Neuron (in vitro differentiated cells): ENCODE measurements around the gene TMEM80.

Source experiments
- H2AFZ ChIP-seq: one replicate; pipeline ENCODE4 v1.6.1; 2013; ENCODE audit warnings: low read depth, mild to moderate bottlenecking, inconsistent platforms, low read length, moderate library complexity
- H3K27me3 ChIP-seq: one replicate; pipeline ENCODE4 v1.6.1; 2013; ENCODE audit warnings: low read length; ENCODE audit not compliant: insufficient read depth
- H3K36me3 ChIP-seq: one replicate; pipeline ENCODE4 v1.6.1; 2013; ENCODE audit warnings: low read length; ENCODE audit not compliant: insufficient read depth
- H3K4me1 ChIP-seq: one replicate; pipeline ENCODE4 v1.6.1; 2013; ENCODE audit warnings: low read length; ENCODE audit not compliant: insufficient read depth
- H3K4me3 ChIP-seq: 2 replicates; pipeline ENCODE4 v1.5.1; 2013; ENCODE audit warnings: mild to moderate bottlenecking, low read length, moderate library complexity
- H3K9me3 ChIP-seq: one replicate; pipeline ENCODE4 v1.6.1; 2013; ENCODE audit warnings: low read length

Gene TMEM80

GRCh38 chr11:707817-708420, 12.3 kb downstream of the TMEM80 start:
- Histone ChIP-seq H3K27me3 (no peaks in the 10 kb centered on the region), H3K4me1 (peaks cover 17% of the 10 kb centered on the region), H3K36me3 (peaks cover 4% of the 10 kb centered on the region), H3K9me3 (no peaks in the 10 kb centered on the region), H3K4me3 (no peak overlapping the region), H2AFZ (no peak overlapping the region)

- Histone ChIP-seq H3K36me3 (peaks cover 2% of the 10 kb centered on the region), H3K27me3 (no peaks in the 10 kb centered on the region), H2AFZ (no peak overlapping the region), H3K9me3 (no peaks in the 10 kb centered on the region), H3K4me1 (peaks cover 17% of the 10 kb centered on the region), H3K4me3 (no peak overlapping the region)
These were observed 12.9 kb downstream of the TMEM80 start for GRCh38 chr11:708511-708910.

GRCh38 chr11:709109-709997, 13.7 kb downstream of the TMEM80 start:
- H3K4me1 ChIP-seq = peaks cover 17% of the 10 kb centered on the region
- H3K27me3 ChIP-seq = no peaks in the 10 kb centered on the region
- no peak overlapping the region for H2AFZ ChIP-seq
- no peaks in the 10 kb centered on the region for H3K36me3 ChIP-seq
- H3K9me3 ChIP-seq = no peaks in the 10 kb centered on the region
- no peak overlapping the region for H3K4me3 ChIP-seq

- H3K4me1 ChIP-seq = peaks cover 1% of the 10 kb centered on the region
- H3K9me3 ChIP-seq = no peaks in the 10 kb centered on the region
- H3K4me3 ChIP-seq = no peak overlapping the region
- no peaks in the 10 kb centered on the region for H3K36me3 ChIP-seq
- no peak overlapping the region for H2AFZ ChIP-seq
- peaks cover 4% of the 10 kb centered on the region for H3K27me3 ChIP-seq
These were observed 18.8 kb downstream of the TMEM80 start for GRCh38 chr11:714436-714835.

GRCh38 chr11:719214-720016, 23.8 kb downstream of the TMEM80 start:
- H3K9me3 ChIP-seq = no peaks in the 10 kb centered on the region
- no peak overlapping the region for H3K4me3 ChIP-seq
- no peak overlapping the region for H2AFZ ChIP-seq
- H3K4me1 ChIP-seq = no peaks in the 10 kb centered on the region
- H3K36me3 ChIP-seq = no peaks in the 10 kb centered on the region
- H3K27me3 ChIP-seq = peaks cover 41% of the 10 kb centered on the region

GRCh38 chr11:720017-720641, 24.5 kb downstream of the TMEM80 start:
- no peak overlapping the region for H2AFZ ChIP-seq
- H3K4me3 ChIP-seq = no peak overlapping the region
- H3K4me1 ChIP-seq = no peaks in the 10 kb centered on the region
- peaks cover 48% of the 10 kb centered on the region for H3K27me3 ChIP-seq
- no peaks in the 10 kb centered on the region for H3K36me3 ChIP-seq
- no peaks in the 10 kb centered on the region for H3K9me3 ChIP-seq

- Histone ChIP-seq H3K4me3 (no peak overlapping the region), H3K4me1 (no peaks in the 10 kb centered on the region), H3K9me3 (no peaks in the 10 kb centered on the region), H2AFZ (no peak overlapping the region), H3K27me3 (peaks cover 54% of the 10 kb centered on the region), H3K36me3 (no peaks in the 10 kb centered on the region)
These were observed 25.1 kb downstream of the TMEM80 start for GRCh38 chr11:720642-721246.

- H3K36me3 ChIP-seq = no peaks in the 10 kb centered on the region
- H3K9me3 ChIP-seq = no peaks in the 10 kb centered on the region
- H2AFZ ChIP-seq = no peak overlapping the region
- no peaks in the 10 kb centered on the region for H3K4me1 ChIP-seq
- H3K27me3 ChIP-seq = peaks cover 56% of the 10 kb centered on the region
- no peak overlapping the region for H3K4me3 ChIP-seq
These were observed 25.7 kb downstream of the TMEM80 start for GRCh38 chr11:721247-721740.

- Histone ChIP-seq H3K27me3 (peaks cover 62% of the 10 kb centered on the region), H3K9me3 (no peaks in the 10 kb centered on the region), H3K4me1 (no peaks in the 10 kb centered on the region), H2AFZ (no peak overlapping the region), H3K4me3 (no peak overlapping the region), H3K36me3 (no peaks in the 10 kb centered on the region)
These were observed 26.2 kb downstream of the TMEM80 start for GRCh38 chr11:721741-722345.

GRCh38 chr11:722346-722811, 26.8 kb downstream of the TMEM80 start:
- Histone ChIP-seq H3K36me3 (no peaks in the 10 kb centered on the region), H2AFZ (no peak overlapping the region), H3K27me3 (peaks cover 67% of the 10 kb centered on the region), H3K4me3 (no peak overlapping the region), H3K9me3 (no peaks in the 10 kb centered on the region), H3K4me1 (no peaks in the 10 kb centered on the region)

GRCh38 chr11:723120-723883, 27.7 kb downstream of the TMEM80 start:
- H2AFZ ChIP-seq = no peak overlapping the region

More at GRCh38 chr11:723120-723883, 27.7 kb downstream of the TMEM80 start:
- Histone ChIP-seq H3K36me3 (no peaks in the 10 kb centered on the region), H3K4me1 (no peaks in the 10 kb centered on the region), H3K9me3 (no peaks in the 10 kb centered on the region), H3K27me3 (peaks cover 72% of the 10 kb centered on the region), H3K4me3 (no peak overlapping the region)
